CD4-positive, alpha-beta T cell (primary cell): ENCODE measurements around the gene SAMD9. TPM values are rescaled to one million over a fixed set of nuclear protein-coding genes. Genes with fewer than 3 reads are reported as not detected.
"Not testable (repeated sequence)": the region's sequence is repeated elsewhere in the genome, so short reads cannot be mapped to it uniquely, and the experiment has no call there.

ENCODE experiments used
- ATAC-seq: fragments of 200-7000 bp; cut with Tn5 transposase; one replicate; pipeline ENCODE4 v1.10.0; 2022; ENCODE audit warnings: mild to moderate bottlenecking; ENCODE audit not compliant: poor library complexity
- CTCF ChIA-PET: fragments of 350-600 bp; sonication (Branson Sonifier 250); formaldehyde crosslinking; loops from one replicate; lab custom pipeline; 2021; ENCODE audit warnings: antibody characterized with exemption, inconsistent platforms; lab: Charles Lee
- POLR2A ChIA-PET: fragments of 350-600 bp; sonication (Branson Sonifier 250); formaldehyde crosslinking; loops from one replicate; lab custom pipeline; 2021; ENCODE audit warnings: antibody characterized with exemption, inconsistent platforms; lab: Charles Lee
- DNase-seq, 14 experiments: peaks; one replicate each; pipeline ENCODE4 v3.0.0-alpha.2; 2013 to 2020; ENCODE audit warnings: mixed read lengths in 2 of 14
- H3K27ac ChIP-seq, 2 donors: one replicate each; pipeline versions ENCODE4 v1.5.1 to v1.7.0; 2013; ENCODE audit warnings: low read length in 2 of 2, low read depth in 1 of 2, mild to moderate bottlenecking in 1 of 2
- H3K27me3 ChIP-seq, 2 experiments: 1 replicate in 1 of 2; 2 replicates in 1 of 2; pipeline versions ENCODE4 v1.6.1 to v1.7.0; 2013; ENCODE audit warnings: low read length in 2 of 2, control low read depth in 1 of 2, mild to moderate bottlenecking in 1 of 2, moderate library complexity in 1 of 2; ENCODE audit not compliant: insufficient read depth in 2 of 2, control insufficient read depth in 1 of 2
- H3K36me3 ChIP-seq: one replicate; pipeline ENCODE4 v1.6.1; 2013; ENCODE audit warnings: low read length, control low read depth; ENCODE audit not compliant: insufficient read depth
- H3K4me1 ChIP-seq: one replicate; pipeline ENCODE4 v1.6.1; 2013; ENCODE audit warnings: low read length, control low read depth; ENCODE audit not compliant: insufficient read depth
- H3K4me3 ChIP-seq: one replicate; pipeline ENCODE4 v1.5.1; 2013; ENCODE audit warnings: mild to moderate bottlenecking, low read length, moderate library complexity
- H3K9me3 ChIP-seq, 2 experiments: 1 replicate in 1 of 2; 2 replicates in 1 of 2; pipeline versions ENCODE4 v1.6.1 to v1.7.0; 2013; ENCODE audit warnings: low read length in 2 of 2, mild to moderate bottlenecking in 2 of 2, control low read depth in 1 of 2, moderate library complexity in 1 of 2; ENCODE audit not compliant: control insufficient read depth in 1 of 2, insufficient read depth in 1 of 2
- H3K27ac Mint-ChIP-seq: one replicate; pipeline ENCODE4 v1.8.0; 2020; ENCODE audit warnings: mixed read lengths
- H3K27me3 Mint-ChIP-seq: one replicate; pipeline ENCODE4 v1.8.0; 2021; ENCODE audit warnings: mixed read lengths
- H3K36me3 Mint-ChIP-seq: one replicate; pipeline ENCODE4 v1.8.0; 2021; ENCODE audit warnings: low read depth, mixed read lengths
- H3K4me1 Mint-ChIP-seq: one replicate; pipeline ENCODE4 v1.8.0; 2021; ENCODE audit warnings: low read depth, mixed read lengths
- H3K4me3 Mint-ChIP-seq: one replicate; pipeline ENCODE4 v1.8.0; 2020; ENCODE audit warnings: mild to moderate bottlenecking, mixed read lengths
- H3K9me3 Mint-ChIP-seq: one replicate; pipeline ENCODE4 v1.8.0; 2020; ENCODE audit warnings: mixed read lengths
- intact Hi-C, 2 experiments: fragments of 100-400 bp; cut with DNase I in 1 of 2; cut with micrococcal nuclease in 1 of 2; formaldehyde crosslinking; loops; one replicate each; pipeline versions ENCODE4 v1.15.1 to v1.9.0; 2023 to 2025; cut with DNase I, micrococcal nuclease
- total RNA-seq, 174 experiments: library from RNA in 2 of 174; stranded (reverse) in 2 of 174; gene quantifications; one replicate each; pipeline ENCODE4 v1.2.3 and lab custom pipeline; 2021 to 2026
- TF ChIP-seq, protein P1 (sequence below): fragments of 200-600 bp; IDR thresholded peaks from one replicate; pipeline ENCODE4 v1.8.0; 2022; ENCODE audit warnings: antibody characterized with exemption, mild to moderate bottlenecking

SAMD9 gene
- total RNA-seq, 2 experiments from 2014 or later, result 19.1 to 21.5 TPM

DNA sequence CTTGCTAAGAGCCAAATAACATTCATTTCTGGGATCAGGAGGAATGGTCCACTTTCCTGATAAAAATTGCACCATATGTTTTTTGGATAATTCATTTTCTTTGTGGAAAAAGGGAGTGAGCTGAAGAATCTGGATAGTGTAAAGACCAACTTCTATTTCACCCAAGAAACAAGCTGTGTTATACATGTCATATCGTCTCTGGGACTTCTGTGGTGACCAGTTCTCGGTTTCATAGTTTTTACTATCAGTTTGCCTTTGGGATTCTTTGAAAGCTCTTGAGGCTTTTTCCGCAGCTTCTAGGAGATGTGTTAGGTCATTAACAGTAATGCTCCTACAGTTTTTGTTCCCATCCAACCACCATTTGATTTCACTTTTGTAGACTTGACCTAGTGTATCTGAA, 14.4 kb upstream of the SAMD9 start:
- DNase-seq (no peak), ATAC-seq (no peak)
- Mint-ChIP-seq H3K4me1 (no peaks in the 10 kb centered on the region), H3K27ac (no peak overlapping the region), H3K9me3 (peaks cover 14% of the 10 kb centered on the region), H3K36me3 (peaks cover 72% of the 10 kb centered on the region), H3K4me3 (no peak overlapping the region), H3K27me3 (no peaks in the 10 kb centered on the region)
- CTCF ChIA-PET, result no interaction called here
- H3K27me3 ChIP-seq, result no peaks in the 10 kb centered on the region
- POLR2A ChIA-PET, result interaction anchor here (0.6 to 1.3 kb wide), 2 partner anchors 14 to 741 kb away, joined by 3 to 5 read pairs; partner anchors contain the start of gene SAMD9
- H3K4me3 ChIP-seq, result no peak overlapping the region
- intact Hi-C loops, result no loop called here
- TF ChIP-seq, protein P1, sequence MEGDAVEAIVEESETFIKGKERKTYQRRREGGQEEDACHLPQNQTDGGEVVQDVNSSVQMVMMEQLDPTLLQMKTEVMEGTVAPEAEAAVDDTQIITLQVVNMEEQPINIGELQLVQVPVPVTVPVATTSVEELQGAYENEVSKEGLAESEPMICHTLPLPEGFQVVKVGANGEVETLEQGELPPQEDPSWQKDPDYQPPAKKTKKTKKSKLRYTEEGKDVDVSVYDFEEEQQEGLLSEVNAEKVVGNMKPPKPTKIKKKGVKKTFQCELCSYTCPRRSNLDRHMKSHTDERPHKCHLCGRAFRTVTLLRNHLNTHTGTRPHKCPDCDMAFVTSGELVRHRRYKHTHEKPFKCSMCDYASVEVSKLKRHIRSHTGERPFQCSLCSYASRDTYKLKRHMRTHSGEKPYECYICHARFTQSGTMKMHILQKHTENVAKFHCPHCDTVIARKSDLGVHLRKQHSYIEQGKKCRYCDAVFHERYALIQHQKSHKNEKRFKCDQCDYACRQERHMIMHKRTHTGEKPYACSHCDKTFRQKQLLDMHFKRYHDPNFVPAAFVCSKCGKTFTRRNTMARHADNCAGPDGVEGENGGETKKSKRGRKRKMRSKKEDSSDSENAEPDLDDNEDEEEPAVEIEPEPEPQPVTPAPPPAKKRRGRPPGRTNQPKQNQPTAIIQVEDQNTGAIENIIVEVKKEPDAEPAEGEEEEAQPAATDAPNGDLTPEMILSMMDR, result no peak
- no peak overlapping the region for H3K27ac ChIP-seq
- peaks cover 0 to 88% of the 10 kb centered on the region in 2 experiments for H3K9me3 ChIP-seq
- H3K4me1 ChIP-seq, result no peaks in the 10 kb centered on the region
- H3K36me3 ChIP-seq, result peaks cover 23% of the 10 kb centered on the region

DNA sequence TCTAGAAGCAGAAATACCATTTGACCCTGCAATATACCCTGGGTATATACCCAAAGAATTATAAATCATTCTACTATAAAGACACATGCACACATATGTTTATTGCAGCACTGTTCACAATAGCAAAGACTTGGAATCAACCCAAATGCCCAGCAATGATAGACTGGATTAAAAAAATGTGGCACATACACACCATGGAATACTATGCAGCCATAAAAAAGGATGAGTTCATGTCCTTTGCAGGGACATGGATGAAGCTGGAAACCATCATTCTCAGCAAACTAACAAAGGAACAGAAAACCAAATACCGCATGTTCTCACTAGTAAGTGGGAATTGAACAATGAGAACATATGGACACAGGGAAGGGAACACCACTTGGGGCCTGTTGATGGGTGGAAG, 9.2 kb upstream of the SAMD9 start:
- H3K4me3 ChIP-seq, H3K4me1 Mint-ChIP-seq, H3K27me3 ChIP-seq, H3K4me1 ChIP-seq, POLR2A ChIA-PET, H3K36me3 ChIP-seq, ATAC-seq, H3K27me3 Mint-ChIP-seq, H3K27ac ChIP-seq, DNase-seq, H3K4me3 Mint-ChIP-seq, H3K27ac Mint-ChIP-seq, CTCF ChIA-PET: not testable (repeated sequence)
- Mint-ChIP-seq H3K36me3 (peaks cover 38% of the 10 kb centered on the region), H3K9me3 (peaks cover 19% of the 10 kb centered on the region)
- intact Hi-C loops, result loop anchor here in 1 of 2 experiments (10.0 kb wide), 2 partner anchors 1182 to 1388 kb away; partner anchors contain the start of gene AKAP9
- H3K9me3 ChIP-seq, result peaks cover 0 to 45% of the 10 kb centered on the region in 2 experiments

DNA sequence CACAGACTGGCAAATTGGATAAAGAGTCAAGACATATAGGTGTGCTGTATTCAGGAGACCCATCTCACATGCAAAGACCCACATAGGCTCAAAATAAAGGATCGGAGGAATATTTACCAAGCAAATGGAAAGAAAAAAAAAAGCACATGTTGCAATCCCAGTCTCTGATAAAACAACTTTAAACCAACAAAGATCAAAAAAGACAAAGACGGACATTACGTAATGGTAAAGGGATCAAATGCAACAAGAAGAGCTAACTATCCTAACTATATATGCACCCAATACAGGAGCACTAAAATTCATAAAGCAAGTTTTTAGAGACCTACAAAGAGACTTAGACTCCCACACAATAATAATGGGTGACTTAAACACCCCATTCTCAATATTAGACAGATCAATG, 5.8 kb upstream of the SAMD9 start:
- H3K4me3 Mint-ChIP-seq, H3K27ac ChIP-seq, H3K4me1 ChIP-seq, H3K4me1 Mint-ChIP-seq, CTCF ChIA-PET, H3K36me3 ChIP-seq, H3K4me3 ChIP-seq, ATAC-seq, DNase-seq, H3K27me3 Mint-ChIP-seq, H3K27ac Mint-ChIP-seq, H3K27me3 ChIP-seq: not testable (repeated sequence)
- H3K36me3 Mint-ChIP-seq, result peaks cover 33% of the 10 kb centered on the region
- peaks cover 17% of the 10 kb centered on the region for H3K9me3 Mint-ChIP-seq
- intact Hi-C loops, result loop anchor here in 1 of 2 experiments (2.0 to 10.0 kb wide), 3 partner anchors 23 to 1391 kb away; partner anchors contain the start of gene AKAP9
- POLR2A ChIA-PET, result interaction anchor here (0.6 kb wide), 1 partner anchor 367 kb away, joined by 3 read pairs; no protein-coding TSS in a partner anchor
- H3K9me3 ChIP-seq, result peaks cover 5 to 14% of the 10 kb centered on the region in 2 experiments

GRCh38 chr7:93120592-93121549, 3.1 kb upstream of the SAMD9 start:
- DNase-seq, result no peak
- peaks cover 25% of the 10 kb centered on the region for H3K4me1 Mint-ChIP-seq
- no peak overlapping the region for H3K4me3 Mint-ChIP-seq
- no peak overlapping the region for H3K27ac Mint-ChIP-seq
- Histone ChIP-seq H3K9me3 (peaks cover 0 to 5% of the 10 kb centered on the region in 2 experiments), H3K27me3 (no peaks in the 10 kb centered on the region), H3K4me1 (peaks cover 15% of the 10 kb centered on the region), H3K27ac (no peak overlapping the region), H3K4me3 (no peak overlapping the region), H3K36me3 (no peaks in the 10 kb centered on the region)
- H3K36me3 Mint-ChIP-seq, result peaks cover 47% of the 10 kb centered on the region
- ChIA-PET POLR2A (no interaction called here), CTCF (no interaction called here)
- TF ChIP-seq, protein P1, result no peak
- no peaks in the 10 kb centered on the region for H3K27me3 Mint-ChIP-seq
- ATAC-seq, result no peak
- peaks cover 11% of the 10 kb centered on the region for H3K9me3 Mint-ChIP-seq
- intact Hi-C loops, result loop anchor here in 1 of 2 experiments (10.0 kb wide), 2 partner anchors 1176 to 1394 kb away; partner anchors contain the start of gene AKAP9
